GM12878 (cell line): ENCODE measurements around the gene TRERF1. TPM values are rescaled to one million over a fixed set of nuclear protein-coding genes. Genes with fewer than 3 reads are reported as not detected.
"Not testable (repeated sequence)": the region's sequence is repeated elsewhere in the genome, so short reads cannot be mapped to it uniquely, and the experiment has no call there.

Experiments
- ATAC-seq: fragments of 200-7000 bp; cut with Tn5 transposase; 3 replicates; pipeline ENCODE4 v1.9.1; 2020; ENCODE audit warnings: mild to moderate bottlenecking, moderate library complexity
- BruUV-seq: library from RNA; stranded (reverse); fragments of 400-500 nt; replicated peaks from 2 replicates; lab custom pipeline; 2021; lab: Mats Ljungman, UMichigan
- CTCF ChIA-PET: fragments of 300-600 bp; sonication (Branson Sonifier 250); formaldehyde crosslinking; extraction: SDS; loops from one replicate; lab custom pipeline; 2021; ENCODE audit warnings: inconsistent platforms; lab: Yijun Ruan, JAX
- POLR2A ChIA-PET: fragments of 350-600 bp; formaldehyde crosslinking; extraction: SDS; loops from one replicate; lab custom pipeline; 2021; ENCODE audit warnings: inconsistent platforms; lab: Charles Lee
- RAD21 ChIA-PET: fragments of 300-600 bp; sonication (Branson Sonifier 250); formaldehyde crosslinking; loops from one replicate; lab custom pipeline; 2023; ENCODE audit warnings: antibody characterized with exemption; ENCODE audit not compliant: unreplicated experiment; lab: Charles Lee
- SMC1A ChIA-PET: fragments of 300-600 bp; sonication (Branson Sonifier 250); formaldehyde crosslinking; loops from one replicate; lab custom pipeline; 2023; ENCODE audit not compliant: unreplicated experiment, uncharacterized antibody; lab: Charles Lee
- DNase-seq: peaks from one replicate; pipeline ENCODE4 v3.0.0-alpha.2; 2011; ENCODE audit warnings: low read depth, low spot score
- FAIRE-seq: peaks from 3 replicates; lab custom pipeline; 2011; peaks lifted over from hg19 to GRCh38; lab: Jason Lieb, UNC
- H2AFZ ChIP-seq: 2 replicates; pipeline ENCODE4 v1.6.0; 2011; ENCODE audit warnings: low read depth, low read length, control low read depth; ENCODE audit not compliant: control insufficient read depth
- H3K27ac ChIP-seq: 2 replicates; pipeline ENCODE4 v1.5.1; 2011; ENCODE audit warnings: control low read depth; ENCODE audit not compliant: control insufficient read depth, insufficient read depth
- H3K27me3 ChIP-seq, 2 experiments: replicated peaks in 1 of 2; 2 replicates each; pipeline versions ENCODE4 v1.6.0 to v1.6.1; 2011; ENCODE audit warnings: low read length in 1 of 2; ENCODE audit not compliant: control insufficient read depth in 2 of 2, insufficient read depth in 2 of 2
- H3K36me3 ChIP-seq, 2 experiments: 2 replicates each; pipeline ENCODE4 v1.5.1; 2011; ENCODE audit warnings: low read length in 1 of 2; ENCODE audit not compliant: control insufficient read depth in 2 of 2, insufficient read depth in 2 of 2
- H3K4me1 ChIP-seq: 2 replicates; pipeline ENCODE4 v1.6.1; 2011; ENCODE audit warnings: mild to moderate bottlenecking, low read length, moderate library complexity, mixed read lengths; ENCODE audit not compliant: control insufficient read depth, insufficient read depth
- H3K4me2 ChIP-seq: 2 replicates; pipeline ENCODE4 v1.6.0; 2011; ENCODE audit warnings: control low read depth; ENCODE audit not compliant: control insufficient read depth, insufficient read depth
- H3K4me3 ChIP-seq: fragments of 200-600 bp; sonication (generic); 2 replicates; pipeline ENCODE4 v1.5.1; 2016
- H3K79me2 ChIP-seq: 2 replicates; pipeline ENCODE4 v1.6.0; 2011; ENCODE audit warnings: low read length; ENCODE audit not compliant: control insufficient read depth, insufficient read depth
- H3K9ac ChIP-seq: 2 replicates; pipeline ENCODE4 v1.8.0; 2011; ENCODE audit warnings: low read length, control low read depth, mixed read lengths; ENCODE audit not compliant: control insufficient read depth, insufficient read depth
- H3K9me3 ChIP-seq: replicated peaks from 3 replicates; pipeline ENCODE4 v1.5.1; 2011; ENCODE audit warnings: mild to moderate bottlenecking, low read length; ENCODE audit not compliant: control insufficient read depth, insufficient read depth
- H4K20me1 ChIP-seq: 2 replicates; pipeline ENCODE4 v1.6.0; 2011; ENCODE audit not compliant: control insufficient read depth, insufficient read depth
- TBL1XR1 ChIP-seq: IDR thresholded peaks from 2 replicates; pipeline ENCODE4 v1.6.1; 2012; ENCODE audit warnings: low read depth, low read length, improper control_type of control experiment
- WGBS: methylation state at CpG from one replicate; pipeline ENCODE4 v1.1.6; 2016; ENCODE audit warnings: low lambda C conversion rate; ENCODE audit not compliant: insufficient replicate concordance, insufficient coverage; ENCODE audit errors: missing lambda C conversion rate; 5-methylcytosine and 5-hydroxymethylcytosine counted together
- in situ Hi-C: fragments of 300-500 bp; cut with MboI; formaldehyde crosslinking; loops from 9 replicates; pipeline ENCODE4 v1.14.3; 2018; ENCODE audit warnings: mixed read lengths
- intact Hi-C: fragments of 100-400 bp; cut with micrococcal nuclease; formaldehyde crosslinking; loops from one replicate; pipeline ENCODE4 v1.14.2; 2022; ENCODE audit not compliant: unreplicated experiment
- polyA plus RNA-seq, 11 experiments: library from polyadenylated mRNA; depleted of rRNA in 4 of 11; unstranded in 6 of 11; stranded (reverse) in 5 of 11; fragments of >200 nt; fragmentation: Nextera tagmentation in 4 of 11; fragmentation: Illumina TruSeq in 1 of 11; extraction: Ambion mirVana in 4 of 11; extraction: Trizol in 1 of 11; gene quantifications; 1 replicate in 1 of 11; 2 replicates in 10 of 11; pipeline versions ENCODE4 v1.2.1 to v1.2.3, GENCODE V29; 2011 to 2016; ENCODE audit warnings: inconsistent platforms in 2 of 11, missing spikeins in 2 of 11, low read depth in 1 of 11
- total RNA-seq, 4 experiments: library from RNA; depleted of rRNA in 3 of 4; stranded (reverse); fragments of >200 nt in 3 of 4; fragmentation: Illumina TruSeq in 1 of 4; extraction: Trizol in 1 of 4; gene quantifications; 2 replicates each; pipeline versions ENCODE4 v1.2.1 to v1.2.3, GENCODE V29; 2013 to 2021

The TRERF1 gene
- total and polyA plus RNA-seq, 10 of the 15 experiments (the other 5 are each of a cell fraction or from before 2014, with no cell fraction given), result 2.2 to 19.4 (median 7.2) TPM

DNA sequence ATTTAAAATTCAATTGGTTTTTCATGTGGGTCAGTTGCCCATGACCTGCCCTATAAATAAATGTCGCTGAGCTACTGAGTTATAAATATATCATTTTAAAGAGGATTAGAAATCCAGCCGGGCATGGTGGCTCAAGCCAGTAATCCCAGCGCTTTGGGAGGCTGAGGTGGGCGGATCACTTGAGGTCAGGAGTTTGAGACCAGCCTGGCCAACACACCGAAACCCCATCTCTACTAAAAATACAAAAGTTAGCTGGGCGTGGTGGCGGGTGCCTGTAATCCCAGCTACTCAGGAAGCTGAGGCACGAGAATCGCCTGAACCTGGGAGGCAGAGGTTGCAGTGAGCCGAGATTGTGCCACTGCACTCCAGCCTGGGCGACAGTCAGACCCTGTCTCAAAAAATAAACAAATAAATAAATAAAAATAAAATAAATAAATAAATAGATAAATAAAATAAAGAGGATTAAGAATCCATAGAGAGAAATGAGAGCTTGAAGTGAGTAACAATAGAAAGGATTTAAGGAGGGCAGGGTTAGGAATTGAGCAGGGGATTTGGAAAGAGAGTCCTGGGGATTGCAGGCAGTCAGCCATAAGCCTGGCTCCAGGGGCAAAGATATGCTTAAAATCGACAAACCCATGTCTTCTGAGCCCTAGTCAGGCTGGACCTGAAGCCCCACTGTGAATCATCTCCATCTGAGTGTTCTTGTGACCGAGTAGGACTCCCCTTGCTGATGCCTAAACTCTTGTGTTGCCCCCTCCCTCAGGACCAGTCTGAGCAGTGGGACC lies 249.4 kb downstream of the TRERF1 start:
- H3K9me3 ChIP-seq, DNase-seq, FAIRE-seq, H3K9ac ChIP-seq, H4K20me1 ChIP-seq, H3K27me3 ChIP-seq, intact Hi-C loops, H3K79me2 ChIP-seq, H3K4me1 ChIP-seq, in situ Hi-C loops, H3K4me2 ChIP-seq, BruUV-seq, H3K4me3 ChIP-seq, ATAC-seq, H3K27ac ChIP-seq, RAD21 ChIA-PET, H2AFZ ChIP-seq: not testable (repeated sequence)
- peaks cover 0 to 11% of the 10 kb centered on the region in 2 experiments; a peak in 1 of 4 replicates for H3K36me3 ChIP-seq
- CTCF ChIA-PET, result interaction anchor here (1.6 kb wide), 1 partner anchor 12 kb away, joined by 8 read pairs; no protein-coding TSS in a partner anchor
- 91% methylated on average over 13 of the region's 13 CpGs for WGBS
- SMC1A ChIA-PET, result interaction anchor here (0.6 to 1.9 kb wide), 8 partner anchors 8 to 327 kb away, joined by 3 to 6 read pairs (median 4); no protein-coding TSS in a partner anchor
- POLR2A ChIA-PET, result interaction anchor here (0.6 kb wide), 1 partner anchor 548 kb away, joined by 4 read pairs; no protein-coding TSS in a partner anchor

GRCh38 chr6:42201382-42201781 lies 250.3 kb downstream of the TRERF1 start:
- ATAC-seq, result no peak
- Histone ChIP-seq H2AFZ (no peak overlapping the region), H3K27ac (no peak overlapping the region), H3K36me3 (peaks cover 0 to 9% of the 10 kb centered on the region in 2 experiments; a peak in 1 of 4 replicates), H3K4me2 (no peak overlapping the region), H3K9me3 (no peaks in the 10 kb centered on the region; the same call in 2 of the 3 replicates)
- in situ Hi-C loops (no loop called here), intact Hi-C loops (no loop called here)
- ChIA-PET POLR2A (no interaction called here), RAD21 (no interaction called here), CTCF (interaction anchor here (2.1 kb wide), 1 partner anchor 13 kb away, joined by 5 read pairs; no protein-coding TSS in a partner anchor)
- WGBS, result 86% methylated on average over 3 of the region's 3 CpGs
- BruUV-seq, result no TSS peak
- no peak for TF ChIP-seq TBL1XR1
- TF ChIP-seq, all 136 proteins: peak for 0
- Histone ChIP-seq H3K79me2 (no peaks in the 10 kb centered on the region), H3K9ac (no peak overlapping the region), H3K4me3 (no peak overlapping the region), H3K27me3 (no peaks in the 10 kb centered on the region), H3K4me1 (no peaks in the 10 kb centered on the region), H4K20me1 (no peaks in the 10 kb centered on the region)
- FAIRE-seq (no peak), DNase-seq (no peak)
- SMC1A ChIA-PET, result interaction anchor here (1.6 kb wide), 1 partner anchor 13 kb away, joined by 3 read pairs; no protein-coding TSS in a partner anchor
